ENCODE measurements around the gene MTX1. TPM values are rescaled to one million over a fixed set of nuclear protein-coding genes. Genes with fewer than 3 reads are reported as not detected.

Gene MTX1
- total and polyA plus RNA-seq, 2 experiments from 2014 or later, result 77.7 to 106 TPM

DNA sequence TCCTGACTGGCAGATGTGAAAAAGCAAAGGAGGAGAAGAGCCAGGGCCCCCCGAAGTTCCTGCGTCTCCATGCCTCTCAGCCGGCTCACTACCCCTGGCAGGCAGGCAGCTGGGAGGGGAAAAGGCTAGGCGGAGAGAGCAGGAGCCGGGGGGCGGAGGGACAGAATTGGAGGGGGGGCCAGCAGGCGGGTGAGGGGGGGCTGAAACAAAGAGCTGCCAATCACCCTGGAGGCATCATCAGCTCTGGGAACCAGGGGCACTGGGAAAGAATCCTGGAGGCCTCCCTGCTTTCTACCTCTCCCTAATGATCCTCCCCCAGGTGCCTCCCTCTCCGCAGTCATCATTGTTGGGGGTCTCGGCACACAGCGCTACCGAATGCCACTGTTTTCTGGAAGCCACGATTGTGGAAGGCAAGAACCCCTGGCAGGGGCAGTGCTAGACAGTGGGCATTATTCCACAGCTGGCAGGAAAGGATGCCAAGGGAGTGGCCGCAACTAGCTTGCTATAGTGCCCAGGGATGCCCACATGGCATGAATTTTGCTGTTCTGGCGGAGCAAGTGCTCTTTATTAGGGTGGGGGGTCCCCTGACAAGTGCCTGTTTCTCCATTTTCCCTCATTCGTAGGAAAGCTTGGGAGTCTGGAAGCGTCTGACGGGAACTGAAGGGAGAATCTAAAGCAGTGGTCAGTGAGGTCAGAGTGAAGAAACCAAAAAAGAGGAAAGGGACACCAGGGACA is 522 bp upstream of the MTX1 start, which contains the start of gene THBS3:
TSS of gene THBS3 (minus strand) at position 92 of the 735 bp plus-strand sequence. CDS start at position 71, 21 bp downstream.
- Mint-ChIP-seq H3K36me3 (ENCODE audit: low read depth) (peaks cover 21% of the 10 kb centered on the region), H3K27me3 (ENCODE audit: insufficient read depth, low read depth, poor library complexity) (peaks cover 49% of the 10 kb centered on the region), H3K4me3 (peak within 1 kb of the TSS; percentile 88), H3K9me3 (no peaks in the 10 kb centered on the region; the same call in 1 of the 3 replicates), H3K4me1 (peaks cover 30% of the 10 kb centered on the region), H3K27ac (peak within 1 kb of the TSS; percentile 93)
- ATAC-seq (peak; percentile 10), DNase-seq (ENCODE audit: low spot score) (peak; percentile 61)
- peak within 1 kb of the TSS; percentile 90 for H3K27ac ChIP-seq (ENCODE audit: low read depth)
- no peaks in the 10 kb centered on the region for H3K9me2 ChIP-seq (ENCODE audit: insufficient read depth)
- no peaks in the 10 kb centered on the region; the same call in 1 of the 2 replicates for H4K20me1 ChIP-seq (replicated peaks; ENCODE audit: insufficient read depth)
- peaks cover 21% of the 10 kb centered on the region for H3K4me1 ChIP-seq (ENCODE audit: insufficient read depth)
- H2AFZ ChIP-seq, result peak within 1 kb of the TSS; percentile 97
- H3K4me2 ChIP-seq, result peak within 1 kb of the TSS; percentile 99
- no peaks in the 10 kb centered on the region for H3K36me3 ChIP-seq (ENCODE audit: insufficient read depth)
- TF ChIP-seq ZNF331 (CRISPR knock-in tag; IDR thresholded peaks at IDR 0.05; ENCODE audit: low read depth), result no peak
- no peak for TF ChIP-seq STAT1 (IDR thresholded peaks at IDR 0.05; ENCODE audit: unreplicated experiment)
- TF ChIP-seq, protein P1, sequence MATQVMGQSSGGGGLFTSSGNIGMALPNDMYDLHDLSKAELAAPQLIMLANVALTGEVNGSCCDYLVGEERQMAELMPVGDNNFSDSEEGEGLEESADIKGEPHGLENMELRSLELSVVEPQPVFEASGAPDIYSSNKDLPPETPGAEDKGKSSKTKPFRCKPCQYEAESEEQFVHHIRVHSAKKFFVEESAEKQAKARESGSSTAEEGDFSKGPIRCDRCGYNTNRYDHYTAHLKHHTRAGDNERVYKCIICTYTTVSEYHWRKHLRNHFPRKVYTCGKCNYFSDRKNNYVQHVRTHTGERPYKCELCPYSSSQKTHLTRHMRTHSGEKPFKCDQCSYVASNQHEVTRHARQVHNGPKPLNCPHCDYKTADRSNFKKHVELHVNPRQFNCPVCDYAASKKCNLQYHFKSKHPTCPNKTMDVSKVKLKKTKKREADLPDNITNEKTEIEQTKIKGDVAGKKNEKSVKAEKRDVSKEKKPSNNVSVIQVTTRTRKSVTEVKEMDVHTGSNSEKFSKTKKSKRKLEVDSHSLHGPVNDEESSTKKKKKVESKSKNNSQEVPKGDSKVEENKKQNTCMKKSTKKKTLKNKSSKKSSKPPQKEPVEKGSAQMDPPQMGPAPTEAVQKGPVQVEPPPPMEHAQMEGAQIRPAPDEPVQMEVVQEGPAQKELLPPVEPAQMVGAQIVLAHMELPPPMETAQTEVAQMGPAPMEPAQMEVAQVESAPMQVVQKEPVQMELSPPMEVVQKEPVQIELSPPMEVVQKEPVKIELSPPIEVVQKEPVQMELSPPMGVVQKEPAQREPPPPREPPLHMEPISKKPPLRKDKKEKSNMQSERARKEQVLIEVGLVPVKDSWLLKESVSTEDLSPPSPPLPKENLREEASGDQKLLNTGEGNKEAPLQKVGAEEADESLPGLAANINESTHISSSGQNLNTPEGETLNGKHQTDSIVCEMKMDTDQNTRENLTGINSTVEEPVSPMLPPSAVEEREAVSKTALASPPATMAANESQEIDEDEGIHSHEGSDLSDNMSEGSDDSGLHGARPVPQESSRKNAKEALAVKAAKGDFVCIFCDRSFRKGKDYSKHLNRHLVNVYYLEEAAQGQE (IDR thresholded peaks at IDR 0.05; ENCODE audit: unreplicated experiment), result no peak
- no peak for TF ChIP-seq NANOG (IDR thresholded peaks at IDR 0.05; ENCODE audit: borderline replicate concordance)
- TF ChIP-seq POLR2AphosphoS5 (IDR thresholded peaks at IDR 0.05; ENCODE audit: low read depth), result no peak
- TF ChIP-seq JUNB (IDR thresholded peaks at IDR 0.05; ENCODE audit: unreplicated experiment), result no peak
- TF ChIP-seq ZNF114 (CRISPR knock-in tag; IDR thresholded peaks at IDR 0.05), result no peak
- TF ChIP-seq EZH2 (IDR thresholded peaks at IDR 0.05; ENCODE audit: low read depth, unreplicated experiment), result no peak
- no peak for TF ChIP-seq EZH2phosphoT487 (IDR thresholded peaks at IDR 0.05; ENCODE audit: unreplicated experiment)
- TF ChIP-seq, protein P2, sequence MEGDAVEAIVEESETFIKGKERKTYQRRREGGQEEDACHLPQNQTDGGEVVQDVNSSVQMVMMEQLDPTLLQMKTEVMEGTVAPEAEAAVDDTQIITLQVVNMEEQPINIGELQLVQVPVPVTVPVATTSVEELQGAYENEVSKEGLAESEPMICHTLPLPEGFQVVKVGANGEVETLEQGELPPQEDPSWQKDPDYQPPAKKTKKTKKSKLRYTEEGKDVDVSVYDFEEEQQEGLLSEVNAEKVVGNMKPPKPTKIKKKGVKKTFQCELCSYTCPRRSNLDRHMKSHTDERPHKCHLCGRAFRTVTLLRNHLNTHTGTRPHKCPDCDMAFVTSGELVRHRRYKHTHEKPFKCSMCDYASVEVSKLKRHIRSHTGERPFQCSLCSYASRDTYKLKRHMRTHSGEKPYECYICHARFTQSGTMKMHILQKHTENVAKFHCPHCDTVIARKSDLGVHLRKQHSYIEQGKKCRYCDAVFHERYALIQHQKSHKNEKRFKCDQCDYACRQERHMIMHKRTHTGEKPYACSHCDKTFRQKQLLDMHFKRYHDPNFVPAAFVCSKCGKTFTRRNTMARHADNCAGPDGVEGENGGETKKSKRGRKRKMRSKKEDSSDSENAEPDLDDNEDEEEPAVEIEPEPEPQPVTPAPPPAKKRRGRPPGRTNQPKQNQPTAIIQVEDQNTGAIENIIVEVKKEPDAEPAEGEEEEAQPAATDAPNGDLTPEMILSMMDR (conservative IDR thresholded peaks at IDR 0.05; ENCODE audit: low read depth in 2 of 2), result no peak
- no peak for TF ChIP-seq CREB1 (CRISPR knock-in tag; IDR thresholded peaks at IDR 0.05; ENCODE audit: low read depth)
- TF ChIP-seq ZNF462 (CRISPR knock-in tag; IDR thresholded peaks at IDR 0.05), result no peak
- TF ChIP-seq ETS1 (IDR thresholded peaks at IDR 0.05), result no peak
- peaks cover 32% of the 10 kb centered on the region for H3F3A ChIP-seq (replicated peaks; ENCODE audit: low read depth)
- H3K79me2 ChIP-seq (replicated peaks; ENCODE audit: insufficient read depth), result 0 out of 2 replicates have a peak, but pooled peaks cover 7% of the 10 kb centered on the region
- H3K27me3 ChIP-seq (ENCODE audit: insufficient read depth), result peaks cover 6% of the 10 kb centered on the region; the same call in 1 of the 2 replicates
- peak within 1 kb of the TSS; percentile 99 for H3K4me3 ChIP-seq
